HG02938 (cell line): ENCODE data around the gene CHN2.

Experiments used
- ATAC-seq: cut with Tn5 transposase; IDR thresholded peaks from one replicate; pipeline ENCODE4 v1.9.1; 2021; ENCODE audit warnings: mild to moderate bottlenecking, moderate library complexity; ENCODE audit not compliant: unreplicated experiment

The CHN2 gene

GRCh38 chr7:29385214-29385814 is 190.7 kb downstream of the CHN2 start:
- ATAC-seq, result no peak

GRCh38 chr7:29386196-29386765 is 191.7 kb downstream of the CHN2 start:
- ATAC-seq, result no peak

GRCh38 chr7:29391262-29391661 is 196.7 kb downstream of the CHN2 start:
- ATAC-seq, result no peak

GRCh38 chr7:29394321-29394720 is 199.7 kb downstream of the CHN2 start:
- ATAC-seq, result no peak

- no peak for ATAC-seq
Measured at GRCh38 chr7:29396563-29396962, 202.0 kb downstream of the CHN2 start.

- no peak for ATAC-seq
Measured at GRCh38 chr7:29397398-29397797, 202.8 kb downstream of the CHN2 start.

- ATAC-seq, result no peak
Measured at GRCh38 chr7:29398011-29398410, 203.4 kb downstream of the CHN2 start.

GRCh38 chr7:29400437-29400836 is 205.9 kb downstream of the CHN2 start:
- ATAC-seq, result no peak

- no peak for ATAC-seq
Measured at GRCh38 chr7:29401769-29402168, 207.2 kb downstream of the CHN2 start.

GRCh38 chr7:29405891-29406290 is 211.3 kb downstream of the CHN2 start:
- no peak for ATAC-seq

GRCh38 chr7:29406366-29406765 is 211.8 kb downstream of the CHN2 start:
- no peak for ATAC-seq

- ATAC-seq, result peak; percentile 62
Measured at GRCh38 chr7:29408841-29409243, 214.3 kb downstream of the CHN2 start.

GRCh38 chr7:29410996-29411395 is 216.4 kb downstream of the CHN2 start:
- ATAC-seq, result no peak

GRCh38 chr7:29412912-29413311 is 218.3 kb downstream of the CHN2 start:
- ATAC-seq, result no peak

- no peak for ATAC-seq
Measured at GRCh38 chr7:29413626-29414136, 219.1 kb downstream of the CHN2 start.

GRCh38 chr7:29414216-29414615 is 219.6 kb downstream of the CHN2 start:
- ATAC-seq, result no peak

GRCh38 chr7:29415215-29415614 is 220.6 kb downstream of the CHN2 start:
- no peak for ATAC-seq

- no peak for ATAC-seq
Measured at GRCh38 chr7:29416276-29416937, 221.8 kb downstream of the CHN2 start.

GRCh38 chr7:29416938-29417305 is 222.3 kb downstream of the CHN2 start:
- no peak for ATAC-seq

GRCh38 chr7:29418056-29418455 is 223.5 kb downstream of the CHN2 start:
- no peak for ATAC-seq

GRCh38 chr7:29418651-29419050 is 224.1 kb downstream of the CHN2 start:
- ATAC-seq, result no peak

- ATAC-seq, result no peak
Measured at GRCh38 chr7:29420011-29420410, 225.4 kb downstream of the CHN2 start.
